Activated CD8-positive, alpha-beta T cell treated with anti-CD3 and anti-CD28 coated beads for 36 hours (primary cell): Measurements from ENCODE around the gene SHANK1. TPM values are rescaled to one million over a fixed set of nuclear protein-coding genes. Genes with fewer than 3 reads are reported as not detected.

Experiments used
- ATAC-seq: fragments of 200-7000 bp; cut with Tn5 transposase; one replicate; pipeline ENCODE4 v1.10.0; 2021; ENCODE audit warnings: mild to moderate bottlenecking, moderate library complexity
- CTCF ChIA-PET: fragments of 350-600 bp; sonication (Branson Sonifier 250); formaldehyde crosslinking; loops from one replicate; lab custom pipeline; 2021; ENCODE audit warnings: antibody characterized with exemption; lab: Charles Lee
- POLR2A ChIA-PET: fragments of 350-600 bp; sonication (Branson Sonifier 250); formaldehyde crosslinking; loops from one replicate; lab custom pipeline; 2021; ENCODE audit warnings: antibody characterized with exemption; lab: Charles Lee
- DNase-seq: peaks from one replicate; pipeline ENCODE4 v3.0.0-alpha.2; 2020
- H3K27ac Mint-ChIP-seq: one replicate; pipeline ENCODE4 v1.8.0; 2021; ENCODE audit warnings: mild to moderate bottlenecking, mixed read lengths
- H3K27me3 Mint-ChIP-seq: one replicate; pipeline ENCODE4 v1.8.0; 2021; ENCODE audit warnings: mixed read lengths
- H3K36me3 Mint-ChIP-seq: one replicate; pipeline ENCODE4 v1.8.0; 2021; ENCODE audit warnings: low read depth, mixed read lengths
- H3K4me1 Mint-ChIP-seq: one replicate; pipeline ENCODE4 v1.8.0; 2021; ENCODE audit warnings: low read depth, mixed read lengths
- H3K4me3 Mint-ChIP-seq: one replicate; pipeline ENCODE4 v1.8.0; 2021; ENCODE audit warnings: mild to moderate bottlenecking, moderate library complexity, mixed read lengths
- H3K9me3 Mint-ChIP-seq: one replicate; pipeline ENCODE4 v1.8.0; 2021; ENCODE audit warnings: mixed read lengths
- CTCF ChIP-seq: fragments of 200-600 bp; IDR thresholded peaks from one replicate; pipeline ENCODE4 v1.8.0; 2022; ENCODE audit warnings: antibody characterized with exemption, mild to moderate bottlenecking
- intact Hi-C: fragments of 100-400 bp; cut with micrococcal nuclease; formaldehyde crosslinking; loops from one replicate; pipeline ENCODE4 v1.10.0; 2022
- total RNA-seq, 2 experiments: library from RNA; stranded (reverse); gene quantifications; one replicate each; pipeline ENCODE4 v1.2.3, GENCODE V29; 2021

Gene SHANK1
- total RNA-seq, 2 experiments from 2014 or later = 0.25 TPM; not detected in 1

DNA sequence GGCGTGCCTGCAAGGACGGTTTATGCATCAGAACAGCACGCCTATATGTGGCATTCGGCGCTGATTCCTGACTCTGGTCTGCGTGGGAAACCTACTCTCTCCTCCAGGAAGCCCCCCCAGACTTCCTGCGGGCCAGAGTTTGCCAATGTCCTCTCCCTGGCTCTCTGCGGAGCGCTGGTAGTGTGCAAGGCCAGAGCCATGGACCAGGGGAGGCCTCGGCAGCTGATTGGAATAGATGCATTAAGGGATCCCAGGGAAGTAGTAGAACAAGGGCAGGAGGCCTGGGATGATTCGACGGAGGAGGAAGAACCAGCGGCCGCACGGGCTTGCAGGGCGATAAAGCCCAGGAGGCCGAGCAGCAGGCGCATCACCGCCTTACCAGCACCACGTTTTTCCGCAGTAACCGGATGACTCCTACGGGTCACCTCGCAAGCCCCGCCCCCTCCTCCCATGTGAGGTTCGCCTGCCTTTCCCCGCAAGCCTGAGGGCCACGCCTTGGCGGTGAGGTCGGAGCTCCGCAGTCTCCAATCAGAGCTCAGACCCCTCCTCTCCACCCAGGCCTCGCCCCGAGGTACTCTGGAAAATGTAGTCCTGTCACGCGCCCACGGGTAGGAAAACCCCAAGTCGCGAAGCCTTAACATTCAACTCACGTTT is 8.6 kb upstream of the SHANK1 start:
- H3K27ac Mint-ChIP-seq = peak overlapping the region; percentile 81
- H3K27me3 Mint-ChIP-seq = peaks cover 21% of the 10 kb centered on the region
- no peak for TF ChIP-seq CTCF
- CTCF ChIA-PET = interaction anchor here (0.9 kb wide), 1 partner anchor 194 kb away, joined by 3 read pairs; no protein-coding TSS in a partner anchor
- peak overlapping the region; percentile 70 for H3K4me3 Mint-ChIP-seq
- intact Hi-C loops = no loop called here
- peaks cover 25% of the 10 kb centered on the region for H3K4me1 Mint-ChIP-seq
- no peaks in the 10 kb centered on the region for H3K9me3 Mint-ChIP-seq
- peak; percentile 96 for DNase-seq
- POLR2A ChIA-PET = no interaction called here
- no peaks in the 10 kb centered on the region for H3K36me3 Mint-ChIP-seq
- peak; percentile 68 for ATAC-seq

DNA sequence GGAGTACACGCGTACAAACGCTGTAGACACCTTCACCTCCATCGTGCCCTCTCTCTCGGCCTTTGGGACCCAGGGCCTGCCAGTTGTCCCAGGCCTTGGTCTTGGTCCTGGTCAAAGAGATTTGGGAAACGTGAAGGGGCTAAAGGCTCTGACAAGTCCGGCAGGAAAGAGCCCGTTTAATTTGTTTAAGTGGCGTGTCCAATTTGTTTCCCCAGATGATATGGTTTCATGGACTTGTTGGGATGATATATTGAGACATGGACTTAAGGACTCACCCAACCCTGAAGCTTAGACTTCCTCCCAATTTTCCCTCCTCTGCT is 6.3 kb upstream of the SHANK1 start:
- H3K27ac Mint-ChIP-seq = peak overlapping the region; percentile 84
- H3K36me3 Mint-ChIP-seq = no peaks in the 10 kb centered on the region
- H3K9me3 Mint-ChIP-seq = no peaks in the 10 kb centered on the region
- POLR2A ChIA-PET = no interaction called here
- peaks cover 32% of the 10 kb centered on the region for H3K27me3 Mint-ChIP-seq
- TF ChIP-seq CTCF = no peak
- CTCF ChIA-PET = no interaction called here
- peak overlapping the region; percentile 83 for H3K4me3 Mint-ChIP-seq
- H3K4me1 Mint-ChIP-seq = peaks cover 25% of the 10 kb centered on the region
- ATAC-seq (no peak), DNase-seq (no peak)
- intact Hi-C loops = no loop called here

- Mint-ChIP-seq H3K27me3 (peaks cover 37% of the 10 kb centered on the region), H3K27ac (peak overlapping the region; percentile 84), H3K4me3 (peak overlapping the region; percentile 83), H3K4me1 (peaks cover 25% of the 10 kb centered on the region), H3K9me3 (no peaks in the 10 kb centered on the region), H3K36me3 (no peaks in the 10 kb centered on the region)
- intact Hi-C loops = no loop called here
- no peak for TF ChIP-seq CTCF
- POLR2A ChIA-PET = interaction anchor here (0.7 to 1.4 kb wide), 3 partner anchors 55 to 80 kb away, joined by 3 to 7 read pairs (median 5); no protein-coding TSS in a partner anchor
- DNase-seq = peak; percentile 78
- peak; percentile 45 for ATAC-seq
- CTCF ChIA-PET = interaction anchor here (0.7 to 1.9 kb wide), 18 partner anchors 9 to 807 kb away, joined by 3 to 15 read pairs (median 4); no protein-coding TSS in a partner anchor
Measured at GRCh38 chr19:50725218-50725910, 5.8 kb upstream of the SHANK1 start.

- DNase-seq = peak; percentile 99
- TF ChIP-seq CTCF = peak; percentile 85
- no peaks in the 10 kb centered on the region for H3K36me3 Mint-ChIP-seq
- peaks cover 25% of the 10 kb centered on the region for H3K4me1 Mint-ChIP-seq
- H3K27ac Mint-ChIP-seq = peak overlapping the region; percentile 84
- ATAC-seq = peak; percentile 86
- H3K9me3 Mint-ChIP-seq = no peaks in the 10 kb centered on the region
- H3K4me3 Mint-ChIP-seq = peak overlapping the region; percentile 83
- ChIA-PET POLR2A (interaction anchor here (0.6 to 1.4 kb wide), 7 partner anchors 9 to 200 kb away, joined by 3 to 7 read pairs (median 3); no protein-coding TSS in a partner anchor), CTCF (interaction anchor here (0.7 to 1.9 kb wide), 22 partner anchors 9 to 806 kb away, joined by 3 to 15 read pairs (median 4); no protein-coding TSS in a partner anchor)
- H3K27me3 Mint-ChIP-seq = peaks cover 42% of the 10 kb centered on the region
- intact Hi-C loops = loop anchor here (5.0 kb wide), 1 partner anchor 58 kb away; no protein-coding TSS in a partner anchor
Measured at GRCh38 chr19:50724522-50725217, 5.1 kb upstream of the SHANK1 start.
